Endothelial cell (in vitro differentiated cells): Measurements from ENCODE around the gene ANKRD13D. TPM values are rescaled to one million over a fixed set of nuclear protein-coding genes. Genes with fewer than 3 reads are reported as not detected.

Experiments
- DNase-seq: peaks from one replicate; pipeline ENCODE4 v3.0.0; 2021; ENCODE audit warnings: low spot score
- H3K27ac Mint-ChIP-seq: one replicate; pipeline ENCODE4 v1.8.0; 2021; ENCODE audit warnings: mixed read lengths, inconsistent platforms; ENCODE audit not compliant: unreplicated experiment
- H3K27me3 Mint-ChIP-seq: one replicate; pipeline ENCODE4 v1.8.0; 2021; ENCODE audit warnings: mild to moderate bottlenecking, moderate library complexity, mixed read lengths, inconsistent platforms; ENCODE audit not compliant: unreplicated experiment
- H3K36me3 Mint-ChIP-seq: one replicate; pipeline ENCODE4 v1.8.0; 2021; ENCODE audit warnings: mild to moderate bottlenecking, low read depth, mixed read lengths, inconsistent platforms; ENCODE audit not compliant: unreplicated experiment
- H3K4me1 Mint-ChIP-seq: one replicate; pipeline ENCODE4 v1.8.0; 2021; ENCODE audit warnings: mild to moderate bottlenecking, mixed read lengths, inconsistent platforms; ENCODE audit not compliant: unreplicated experiment
- H3K4me3 Mint-ChIP-seq: one replicate; pipeline ENCODE4 v1.8.0; 2021; ENCODE audit warnings: mild to moderate bottlenecking, mixed read lengths, inconsistent platforms; ENCODE audit not compliant: unreplicated experiment
- H3K9me3 Mint-ChIP-seq: one replicate; pipeline ENCODE4 v1.8.0; 2021; ENCODE audit warnings: mixed read lengths, inconsistent platforms; ENCODE audit not compliant: unreplicated experiment
- total RNA-seq: library from RNA; stranded (reverse); fragmentation: NEBNext Ultra II Directional; extraction: Animal tissue kit (Norgen Biotek cat#: 25700); gene quantifications from one replicate; pipeline ENCODE4 v1.2.1, GENCODE V29; 2021; ENCODE audit not compliant: unreplicated experiment
- TF ChIP-seq, protein P1 (sequence below): fragments of 200-600 bp; sonication (generic); IDR thresholded peaks from one replicate; pipeline ENCODE4 v1.5.0; 2021; ENCODE audit warnings: antibody characterized with exemption; ENCODE audit not compliant: unreplicated experiment

The ANKRD13D gene
- total RNA-seq, 1 donor from 2014 or later, result 65.1 TPM

DNA sequence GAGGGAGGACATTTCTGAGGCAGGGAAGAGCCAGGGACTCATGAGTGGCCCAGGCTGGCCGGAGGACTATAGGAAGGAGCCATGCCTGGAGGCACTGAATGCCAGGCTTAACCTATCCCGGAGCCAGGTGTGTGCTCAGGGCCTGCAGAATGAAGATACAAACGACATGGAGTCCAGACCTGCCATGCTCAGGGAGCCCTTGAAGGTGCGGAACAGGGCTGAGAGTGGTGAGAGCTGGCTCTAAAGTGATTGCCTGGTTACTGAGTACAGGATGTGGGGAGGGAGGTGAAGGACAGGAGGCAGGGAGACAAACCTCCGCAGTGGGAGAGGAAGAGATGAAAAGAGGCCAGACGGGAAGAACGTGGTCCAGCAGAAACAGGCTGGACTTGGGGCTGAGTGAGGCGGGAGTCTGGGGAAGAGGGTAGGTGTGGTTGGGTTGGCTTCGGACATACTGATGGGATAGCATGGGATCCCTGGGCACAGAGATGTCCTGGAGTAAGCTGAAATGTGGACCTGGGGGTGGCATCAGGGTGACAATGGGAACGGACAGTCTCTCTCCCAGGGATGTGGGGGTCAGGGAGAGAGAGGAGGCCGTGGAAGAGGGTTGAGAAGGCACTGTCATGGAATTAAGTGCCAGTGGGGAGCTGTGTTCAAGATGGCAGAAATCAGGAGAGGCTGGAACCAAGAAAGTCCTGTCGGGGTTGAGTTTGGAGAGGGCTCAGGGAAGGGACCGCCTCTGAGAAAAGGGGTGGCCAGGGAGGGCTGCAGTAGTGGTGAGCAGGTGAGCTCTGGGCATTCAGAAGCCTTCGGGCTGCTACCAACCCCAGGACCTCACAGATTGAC lies 1.5 kb upstream of the ANKRD13D start:
- TF ChIP-seq, protein P1, sequence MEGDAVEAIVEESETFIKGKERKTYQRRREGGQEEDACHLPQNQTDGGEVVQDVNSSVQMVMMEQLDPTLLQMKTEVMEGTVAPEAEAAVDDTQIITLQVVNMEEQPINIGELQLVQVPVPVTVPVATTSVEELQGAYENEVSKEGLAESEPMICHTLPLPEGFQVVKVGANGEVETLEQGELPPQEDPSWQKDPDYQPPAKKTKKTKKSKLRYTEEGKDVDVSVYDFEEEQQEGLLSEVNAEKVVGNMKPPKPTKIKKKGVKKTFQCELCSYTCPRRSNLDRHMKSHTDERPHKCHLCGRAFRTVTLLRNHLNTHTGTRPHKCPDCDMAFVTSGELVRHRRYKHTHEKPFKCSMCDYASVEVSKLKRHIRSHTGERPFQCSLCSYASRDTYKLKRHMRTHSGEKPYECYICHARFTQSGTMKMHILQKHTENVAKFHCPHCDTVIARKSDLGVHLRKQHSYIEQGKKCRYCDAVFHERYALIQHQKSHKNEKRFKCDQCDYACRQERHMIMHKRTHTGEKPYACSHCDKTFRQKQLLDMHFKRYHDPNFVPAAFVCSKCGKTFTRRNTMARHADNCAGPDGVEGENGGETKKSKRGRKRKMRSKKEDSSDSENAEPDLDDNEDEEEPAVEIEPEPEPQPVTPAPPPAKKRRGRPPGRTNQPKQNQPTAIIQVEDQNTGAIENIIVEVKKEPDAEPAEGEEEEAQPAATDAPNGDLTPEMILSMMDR, result no peak
- H3K9me3 Mint-ChIP-seq, result no peaks in the 10 kb centered on the region
- peak overlapping the region; percentile 87 for H3K4me3 Mint-ChIP-seq
- H3K27me3 Mint-ChIP-seq, result peaks cover 20% of the 10 kb centered on the region
- DNase-seq, result no peak
- H3K27ac Mint-ChIP-seq, result peak overlapping the region; percentile 90
- H3K36me3 Mint-ChIP-seq, result peaks cover 12% of the 10 kb centered on the region
- peaks cover 18% of the 10 kb centered on the region for H3K4me1 Mint-ChIP-seq

DNA sequence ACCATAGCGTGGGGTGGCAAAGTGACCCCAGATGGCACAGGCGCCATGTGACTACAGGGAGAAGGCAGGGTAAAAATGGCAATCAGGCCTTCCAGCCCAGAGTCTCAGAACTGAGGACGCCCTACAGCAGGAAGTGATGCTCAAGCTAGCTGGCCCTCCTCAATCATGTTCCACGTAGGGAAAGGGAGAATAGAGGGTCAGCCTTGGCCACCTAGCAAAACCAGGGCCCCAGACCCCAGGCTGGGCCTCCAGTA lies 978 bp upstream of the ANKRD13D start:
- Mint-ChIP-seq H3K27ac (peak overlapping the region; percentile 90), H3K9me3 (no peaks in the 10 kb centered on the region), H3K4me1 (peaks cover 20% of the 10 kb centered on the region), H3K27me3 (peaks cover 24% of the 10 kb centered on the region), H3K36me3 (peaks cover 17% of the 10 kb centered on the region), H3K4me3 (peak overlapping the region; percentile 87)
- TF ChIP-seq, protein P1, result no peak
- no peak for DNase-seq

DNA sequence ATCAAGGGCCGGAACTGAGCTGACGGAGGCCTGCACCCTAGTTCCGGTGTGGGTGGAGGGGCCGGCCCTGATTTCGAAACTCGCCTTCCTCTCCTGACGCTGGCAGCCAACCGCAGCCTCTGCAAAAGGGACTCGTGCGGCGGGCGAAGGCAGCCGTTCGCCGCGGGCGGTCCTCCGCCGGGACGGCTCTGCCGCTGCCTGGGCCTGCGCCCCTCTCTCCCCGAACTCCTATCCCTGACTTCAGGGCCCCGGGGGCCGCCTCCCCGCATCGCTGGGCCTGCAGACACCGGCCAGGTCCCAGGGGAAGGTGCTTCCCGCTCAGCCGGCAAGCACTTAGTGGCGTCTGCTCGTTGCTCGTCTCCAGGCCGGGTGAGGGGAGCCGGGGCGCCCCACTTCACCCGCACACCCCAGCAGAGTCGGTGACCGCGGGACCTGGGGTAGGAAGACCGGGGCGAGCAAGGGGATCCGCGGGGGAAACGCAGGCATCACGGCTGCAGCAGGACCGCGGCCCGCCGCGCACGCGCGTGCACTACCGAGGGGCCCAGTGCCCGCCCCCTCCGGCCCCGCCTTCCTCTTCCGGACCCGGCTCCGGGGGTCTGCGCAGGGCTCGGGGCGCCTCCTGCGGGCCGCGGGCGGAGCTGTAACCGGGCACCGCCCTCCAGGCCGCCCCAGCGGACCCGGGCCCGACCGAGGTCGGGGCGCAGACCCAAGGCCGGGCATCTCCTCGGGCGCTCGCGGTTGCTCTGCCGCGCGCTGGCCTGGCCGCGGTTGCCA lies 464 bp upstream of the ANKRD13D start:
- DNase-seq, result peak; percentile 94
- H3K27me3 Mint-ChIP-seq, result peaks cover 24% of the 10 kb centered on the region
- H3K4me1 Mint-ChIP-seq, result peaks cover 20% of the 10 kb centered on the region
- peaks cover 20% of the 10 kb centered on the region for H3K36me3 Mint-ChIP-seq
- peak overlapping the region; percentile 87 for H3K4me3 Mint-ChIP-seq
- H3K27ac Mint-ChIP-seq, result no peak overlapping the region
- TF ChIP-seq, protein P1, result peak; percentile 41
- H3K9me3 Mint-ChIP-seq, result no peaks in the 10 kb centered on the region

- H3K36me3 Mint-ChIP-seq, result peaks cover 24% of the 10 kb centered on the region
- H3K9me3 Mint-ChIP-seq, result no peaks in the 10 kb centered on the region
- peak overlapping the region; percentile 94 for H3K4me3 Mint-ChIP-seq
- H3K27ac Mint-ChIP-seq, result peak overlapping the region; percentile 48
- H3K4me1 Mint-ChIP-seq, result peaks cover 20% of the 10 kb centered on the region
- peaks cover 24% of the 10 kb centered on the region for H3K27me3 Mint-ChIP-seq
- TF ChIP-seq, protein P1, result no peak
- no peak for DNase-seq
These were observed 762 bp downstream of the ANKRD13D start for GRCh38 chr11:67289651-67290479.
